Right lobe of liver (tissue), 4 donors: ENCODE measurements around the gene SDHD.
A peak's percentile ranks its signal among the peaks of the same experiment; 100 is the strongest.

Source experiments
- CTCF ChIP-seq, 4 donors: fragments of 200-600 bp in 3 of 4; fragments of 450-650 bp in 1 of 4; IDR thresholded peaks; one replicate each; pipeline versions ENCODE4 v1.5.1 to v1.8.0; 2016 to 2022; ENCODE audit warnings: antibody characterized with exemption in 4 of 4, mild to moderate bottlenecking in 2 of 4
- POLR2A ChIP-seq: fragments of 450-650 bp; IDR thresholded peaks from one replicate; pipeline ENCODE4 v1.6.1; 2017; ENCODE audit warnings: antibody characterized with exemption, mild to moderate bottlenecking
- donor health status: DM: no; HTN: no; CAD: no.
- donor health status: DM: no; HTN: no; CAD: no.
- donor health status: DM: no; HTN: yes; CAD: no.

GRCh38 chr11:112073941-112074811 is 12.5 kb upstream of the SDHD start, which contains the start of the genes NKAPD1 and PIH1D2:
- no peak for TF ChIP-seq POLR2A
- peak in 1 of 4 donors; percentile 25 for TF ChIP-seq CTCF (IDR thresholded peaks at IDR 0.05)
